Lower lobe of right lung (tissue), 2 donors: Measurements from ENCODE around the gene FADS2. TPM values are rescaled to one million over a fixed set of nuclear protein-coding genes. Genes with fewer than 3 reads are reported as not detected.

Source experiments
- ATAC-seq, 2 donors: fragments of 200-7000 bp; cut with Tn5 transposase; one replicate each; pipeline ENCODE4 v1.9.1; 2020 to 2022; ENCODE audit warnings: mild to moderate bottlenecking in 2 of 2, moderate library complexity in 2 of 2
- DNase-seq: peaks from one replicate; pipeline ENCODE4 v3.0.0-alpha.2; 2020
- H3K27ac ChIP-seq: fragments of 200-600 bp; one replicate; pipeline ENCODE4 v1.8.0; 2022
- H3K27me3 ChIP-seq: fragments of 200-600 bp; one replicate; pipeline ENCODE4 v1.8.0; 2022; ENCODE audit warnings: low read depth
- H3K36me3 ChIP-seq: fragments of 200-600 bp; one replicate; pipeline ENCODE4 v1.8.0; 2022; ENCODE audit warnings: mild to moderate bottlenecking
- H3K4me1 ChIP-seq: fragments of 200-600 bp; one replicate; pipeline ENCODE4 v1.8.0; 2022
- H3K4me3 ChIP-seq: fragments of 200-600 bp; one replicate; pipeline ENCODE4 v1.8.0; 2022; ENCODE audit warnings: mild to moderate bottlenecking
- H3K9me3 ChIP-seq: fragments of 200-600 bp; one replicate; pipeline ENCODE4 v1.8.0; 2022
- intact Hi-C: fragments of 100-400 bp; cut with DNase I; formaldehyde crosslinking; loops from one replicate; pipeline ENCODE4 v1.11.0; 2022
- microRNA-seq: library from miRNA; unstranded; fragments of <30 nt; microRNA quantifications from one replicate; pipeline ENCODE4 v1.2.0, GENCODE V29; 2020; ENCODE audit warnings: borderline number of aligned reads
- total RNA-seq: library from RNA; stranded (reverse); fragmentation: NEBNext Ultra II Directional; extraction: Animal tissue kit (Norgen Biotek cat#: 25700); gene quantifications from one replicate; pipeline ENCODE4 v1.2.1, GENCODE V29; 2021
- TF ChIP-seq, protein P1 (sequence below): fragments of 200-600 bp; IDR thresholded peaks from one replicate; pipeline ENCODE4 v1.8.0; 2022; ENCODE audit warnings: antibody characterized with exemption, mild to moderate bottlenecking
- donor health status: DM: no; HTN: yes; CAD: no; lungs with severe emphysema.

FADS2 gene
- total RNA-seq, 1 donor from 2014 or later, result 82.0 TPM

GRCh38 chr11:61916737-61917333, 88.7 kb downstream of the FADS2 start:
- H3K36me3 ChIP-seq, result no peaks in the 10 kb centered on the region
- intact Hi-C loops, result no loop called here
- peak overlapping the region; percentile 46 for H3K27ac ChIP-seq
- DNase-seq (no peak), ATAC-seq (peak in 1 of 2 donors; percentile 2)
- H3K4me3 ChIP-seq, result peak overlapping the region; percentile 54
- H3K9me3 ChIP-seq, result no peaks in the 10 kb centered on the region
- TF ChIP-seq, protein P1, sequence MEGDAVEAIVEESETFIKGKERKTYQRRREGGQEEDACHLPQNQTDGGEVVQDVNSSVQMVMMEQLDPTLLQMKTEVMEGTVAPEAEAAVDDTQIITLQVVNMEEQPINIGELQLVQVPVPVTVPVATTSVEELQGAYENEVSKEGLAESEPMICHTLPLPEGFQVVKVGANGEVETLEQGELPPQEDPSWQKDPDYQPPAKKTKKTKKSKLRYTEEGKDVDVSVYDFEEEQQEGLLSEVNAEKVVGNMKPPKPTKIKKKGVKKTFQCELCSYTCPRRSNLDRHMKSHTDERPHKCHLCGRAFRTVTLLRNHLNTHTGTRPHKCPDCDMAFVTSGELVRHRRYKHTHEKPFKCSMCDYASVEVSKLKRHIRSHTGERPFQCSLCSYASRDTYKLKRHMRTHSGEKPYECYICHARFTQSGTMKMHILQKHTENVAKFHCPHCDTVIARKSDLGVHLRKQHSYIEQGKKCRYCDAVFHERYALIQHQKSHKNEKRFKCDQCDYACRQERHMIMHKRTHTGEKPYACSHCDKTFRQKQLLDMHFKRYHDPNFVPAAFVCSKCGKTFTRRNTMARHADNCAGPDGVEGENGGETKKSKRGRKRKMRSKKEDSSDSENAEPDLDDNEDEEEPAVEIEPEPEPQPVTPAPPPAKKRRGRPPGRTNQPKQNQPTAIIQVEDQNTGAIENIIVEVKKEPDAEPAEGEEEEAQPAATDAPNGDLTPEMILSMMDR, result no peak
- peaks cover 28% of the 10 kb centered on the region for H3K27me3 ChIP-seq
- H3K4me1 ChIP-seq, result peaks cover 27% of the 10 kb centered on the region

Small RNAs within 50 kb of the gene (microRNA-seq; reads per million reads assigned to microRNA genes)
- not detected for gene MIR6746

Other genes with a start within 250 kb of the FADS2 start
- 3.8 TPM for gene SYT7, start 247.2 kb upstream of the FADS2 start, total RNA-seq
- gene DAGLA, start 147.9 kb upstream of the FADS2 start, total RNA-seq, result 7.1 TPM
- 37.9 TPM for gene MYRF, start 75.7 kb upstream of the FADS2 start, total RNA-seq
- 104 TPM for gene TMEM258, start 35.7 kb upstream of the FADS2 start, total RNA-seq
- 5.4 TPM for gene FEN1, start 35.4 kb upstream of the FADS2 start, total RNA-seq
- gene FADS1, start 11.3 kb upstream of the FADS2 start, total RNA-seq, result 63.6 TPM
- 50.1 TPM for gene FADS3, start 63.2 kb downstream of the FADS2 start, total RNA-seq
- gene RAB3IL1, start 89.3 kb downstream of the FADS2 start, total RNA-seq, result 11.4 TPM
- gene BEST1, start 122.1 kb downstream of the FADS2 start, total RNA-seq, result 14.1 TPM
- 4,616 TPM for gene FTH1, start 139.3 kb downstream of the FADS2 start, total RNA-seq